ENCODE measurements around the gene MED7. TPM values are rescaled to one million over a fixed set of nuclear protein-coding genes. Genes with fewer than 3 reads are reported as not detected.
A peak's percentile ranks its signal among the peaks of the same experiment; 100 is the strongest.

Gene MED7
- total and polyA plus RNA-seq, 8 donors: 4.5 to 20.7 (median 10.3) TPM; not detected in 1

DNA sequence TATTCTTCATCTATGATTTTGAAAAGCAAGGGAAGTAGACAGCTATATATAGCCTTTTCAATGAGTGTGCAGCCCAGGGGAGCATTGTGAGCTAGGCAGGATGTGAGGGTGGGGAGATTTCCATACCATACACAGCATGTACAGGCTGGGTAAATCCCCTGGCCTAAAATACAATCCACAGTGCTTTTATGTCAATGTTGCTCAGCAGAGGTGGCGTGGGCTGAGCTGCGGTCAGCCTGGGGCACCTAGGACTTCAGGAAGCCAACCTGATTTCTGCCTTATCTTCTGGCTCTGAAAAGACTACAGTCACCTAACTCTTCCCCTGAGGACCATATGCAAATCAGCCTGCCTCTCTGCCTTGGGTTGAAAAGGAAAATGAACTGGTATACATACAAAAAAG is 29.7 kb upstream of the MED7 start:
- 34 to 58% (median 40%) methylated on average over 2 of the region's 2 CpGs for WGBS, 5 donors
- no peaks in the 10 kb centered on the region for H3K36me3 ChIP-seq
- H3K27me3 ChIP-seq: peaks cover 0 to 6% (median 0%) of the 10 kb centered on the region in 3 donors
- H3K4me3 ChIP-seq: no peak overlapping the region
- H3K27ac ChIP-seq: peak overlapping the region in 1 of 5 donors; percentile 13
- H3K9me3 ChIP-seq: peaks cover 0 to 3% (median 0%) of the 10 kb centered on the region in 4 donors
- intact Hi-C loops (cut with DNase I; ENCODE audit: low total_unique reads): no loop called here
- H3K4me1 ChIP-seq: no peaks in the 10 kb centered on the region
- peak in 1 of 2 donors; percentile 72 for DNase-seq
- TF ChIP-seq EP300 (IDR thresholded peaks at IDR 0.05) (no peak), POLR2A (IDR thresholded peaks at IDR 0.05) (no peak), POLR2AphosphoS5 (IDR thresholded peaks at IDR 0.05) (no peak)
- TF ChIP-seq, protein P1, sequence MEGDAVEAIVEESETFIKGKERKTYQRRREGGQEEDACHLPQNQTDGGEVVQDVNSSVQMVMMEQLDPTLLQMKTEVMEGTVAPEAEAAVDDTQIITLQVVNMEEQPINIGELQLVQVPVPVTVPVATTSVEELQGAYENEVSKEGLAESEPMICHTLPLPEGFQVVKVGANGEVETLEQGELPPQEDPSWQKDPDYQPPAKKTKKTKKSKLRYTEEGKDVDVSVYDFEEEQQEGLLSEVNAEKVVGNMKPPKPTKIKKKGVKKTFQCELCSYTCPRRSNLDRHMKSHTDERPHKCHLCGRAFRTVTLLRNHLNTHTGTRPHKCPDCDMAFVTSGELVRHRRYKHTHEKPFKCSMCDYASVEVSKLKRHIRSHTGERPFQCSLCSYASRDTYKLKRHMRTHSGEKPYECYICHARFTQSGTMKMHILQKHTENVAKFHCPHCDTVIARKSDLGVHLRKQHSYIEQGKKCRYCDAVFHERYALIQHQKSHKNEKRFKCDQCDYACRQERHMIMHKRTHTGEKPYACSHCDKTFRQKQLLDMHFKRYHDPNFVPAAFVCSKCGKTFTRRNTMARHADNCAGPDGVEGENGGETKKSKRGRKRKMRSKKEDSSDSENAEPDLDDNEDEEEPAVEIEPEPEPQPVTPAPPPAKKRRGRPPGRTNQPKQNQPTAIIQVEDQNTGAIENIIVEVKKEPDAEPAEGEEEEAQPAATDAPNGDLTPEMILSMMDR (IDR thresholded peaks at IDR 0.05): no peak

DNA sequence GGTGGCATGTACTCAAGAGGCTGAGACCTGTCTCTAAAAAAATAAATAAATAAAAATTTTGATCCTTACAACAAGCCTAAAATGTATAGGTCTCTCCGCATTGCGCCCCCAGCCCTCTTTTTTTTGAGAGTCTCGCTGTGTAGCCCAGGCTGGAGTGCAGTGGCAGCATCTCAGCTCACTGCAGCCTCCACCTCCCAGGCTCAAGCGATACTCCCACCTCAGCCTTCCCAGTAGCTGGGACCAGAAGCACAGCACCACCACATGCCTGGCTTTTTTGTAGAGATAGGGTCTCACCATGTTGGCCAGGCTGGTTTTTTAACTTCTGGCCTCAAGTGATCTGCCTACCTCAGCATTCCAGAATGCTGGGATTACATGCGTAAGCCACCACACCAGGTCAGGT is 25.6 kb upstream of the MED7 start:
- Histone ChIP-seq H3K27ac (no peak overlapping the region), H3K36me3 (no peaks in the 10 kb centered on the region), H3K9me3 (peaks cover 0 to 3% (median 0%) of the 10 kb centered on the region in 4 donors), H3K4me3 (no peak overlapping the region), H3K4me1 (no peaks in the 10 kb centered on the region), H3K27me3 (peaks cover 0 to 3% (median 0%) of the 10 kb centered on the region in 3 donors)
- no peak for DNase-seq
- intact Hi-C loops (cut with DNase I; ENCODE audit: low total_unique reads): no loop called here
- TF ChIP-seq POLR2AphosphoS5 (IDR thresholded peaks at IDR 0.05) (no peak), POLR2A (IDR thresholded peaks at IDR 0.05) (no peak), EP300 (IDR thresholded peaks at IDR 0.05) (no peak)
- TF ChIP-seq, protein P1 (IDR thresholded peaks at IDR 0.05): no peak
- 89 to 97% (median 95%) methylated on average over 5 of the region's 5 CpGs for WGBS, 5 donors

DNA sequence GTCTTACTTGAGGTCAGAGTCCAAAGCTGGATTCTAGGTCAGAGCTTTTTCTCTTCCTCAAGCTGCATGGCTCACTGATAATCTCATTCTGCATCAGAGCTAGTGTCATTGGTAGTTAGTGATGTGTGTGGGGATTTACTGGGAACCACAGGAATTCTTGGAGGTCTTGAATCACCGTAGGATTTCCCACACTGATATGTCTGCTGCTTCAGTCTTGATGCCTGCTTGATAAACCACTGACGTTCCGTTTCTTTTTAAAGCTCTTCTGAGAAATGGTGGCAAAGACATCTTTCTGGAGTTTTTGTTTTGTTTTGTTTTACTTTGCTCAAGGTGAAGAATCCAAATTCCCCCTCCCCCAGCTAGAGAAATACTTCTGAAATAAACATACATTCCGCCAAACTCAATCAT is 24.6 kb upstream of the MED7 start:
- 55 to 68% (median 61%) methylated on average over 4 of the region's 4 CpGs for WGBS, 5 donors
- peaks cover 0 to 7% (median 0%) of the 10 kb centered on the region in 3 donors for H3K27me3 ChIP-seq
- no peaks in the 10 kb centered on the region for H3K4me1 ChIP-seq
- intact Hi-C loops (cut with DNase I; ENCODE audit: low total_unique reads): no loop called here
- no peak overlapping the region for H3K27ac ChIP-seq
- H3K9me3 ChIP-seq: peaks cover 0 to 3% (median 0%) of the 10 kb centered on the region in 4 donors
- H3K4me3 ChIP-seq: no peak overlapping the region
- TF ChIP-seq, protein P1 (IDR thresholded peaks at IDR 0.05): no peak
- TF ChIP-seq EP300 (IDR thresholded peaks at IDR 0.05): no peak
- no peak for TF ChIP-seq POLR2AphosphoS5 (IDR thresholded peaks at IDR 0.05)
- no peak for TF ChIP-seq POLR2A (IDR thresholded peaks at IDR 0.05)
- H3K36me3 ChIP-seq: no peaks in the 10 kb centered on the region
- DNase-seq: no peak

DNA sequence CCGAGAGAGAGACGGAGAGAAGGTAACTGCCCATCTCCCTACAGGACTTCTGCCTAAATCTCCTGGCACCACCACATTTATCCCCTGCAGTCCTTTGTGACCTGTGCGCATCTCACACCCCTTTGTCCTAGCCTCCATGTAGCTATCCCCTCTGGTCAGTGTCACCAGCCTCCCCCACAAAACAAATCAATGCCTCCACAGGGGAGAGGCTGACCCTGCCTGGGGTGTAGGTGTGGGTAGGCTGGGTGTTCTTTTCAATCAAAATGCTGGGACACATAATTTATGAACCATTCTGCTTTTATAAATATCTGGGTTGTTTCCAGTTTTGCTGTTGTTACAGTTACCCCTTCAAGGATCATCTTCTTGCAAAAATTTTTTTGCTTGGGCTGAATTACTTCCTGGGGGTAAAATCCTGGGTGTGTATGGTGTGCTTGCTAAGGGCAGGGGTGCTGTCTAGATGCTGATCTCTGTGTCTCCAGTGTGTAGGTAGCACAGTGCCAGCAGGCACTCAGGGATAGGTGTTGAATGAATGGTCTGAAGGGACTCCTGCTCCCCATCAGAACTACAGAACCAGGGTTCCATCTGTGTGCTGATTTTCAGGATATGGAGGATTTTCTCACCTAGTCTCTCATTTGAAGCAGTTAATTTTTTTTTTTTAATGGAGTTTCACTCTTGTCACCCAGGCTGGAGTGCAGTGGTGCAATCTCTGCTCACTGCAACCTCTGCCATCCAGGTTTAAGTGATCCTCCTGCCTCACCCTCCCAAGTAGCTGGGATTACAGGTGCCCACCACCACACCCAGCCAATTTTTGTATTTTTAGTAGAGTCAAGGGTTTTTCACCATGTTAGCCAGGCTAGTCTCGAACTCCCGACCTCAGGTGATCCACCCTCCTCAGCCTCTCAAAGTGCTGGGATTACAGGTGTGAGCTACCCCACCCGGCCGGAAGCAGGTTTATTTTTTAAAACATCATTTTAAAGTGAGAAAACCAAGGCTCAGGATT is 23.8 kb upstream of the MED7 start, which contains the start of gene GARIN3:
TSS of gene GARIN3 (minus strand) at position 51 of the 1,000 bp plus-strand sequence. CDS start 96 bp downstream, outside the sequence.
- Histone ChIP-seq H3K36me3 (no peaks in the 10 kb centered on the region), H3K4me1 (no peaks in the 10 kb centered on the region), H3K27ac (no peak within 1 kb of the TSS), H3K4me3 (no peak within 1 kb of the TSS), H3K27me3 (peaks cover 0 to 7% (median 0%) of the 10 kb centered on the region in 3 donors), H3K9me3 (peaks cover 0 to 3% (median 0%) of the 10 kb centered on the region in 4 donors)
- WGBS, 5 donors: 81 to 88% (median 86%) methylated on average over 7 of the region's 7 CpGs
- TF ChIP-seq EP300 (IDR thresholded peaks at IDR 0.05) (no peak), POLR2AphosphoS5 (IDR thresholded peaks at IDR 0.05) (no peak), POLR2A (IDR thresholded peaks at IDR 0.05) (no peak)
- TF ChIP-seq, protein P1 (IDR thresholded peaks at IDR 0.05): no peak
- intact Hi-C loops (cut with DNase I; ENCODE audit: low total_unique reads): no loop called here
- no peak for DNase-seq

Data from stomach (tissue), 9 donors.